AG09309 (cell line): ENCODE data around the gene NTM.

Source experiments
- DNase-seq: peaks from one replicate; pipeline ENCODE4 v3.0.0-alpha.2; 2010; ENCODE audit warnings: low read depth
- H3K4me3 ChIP-seq: 2 replicates; pipeline ENCODE4 v1.5.1; 2011; ENCODE audit warnings: mild to moderate bottlenecking, low read depth, low read length, moderate library complexity; ENCODE audit not compliant: control insufficient read depth
- TF ChIP-seq, protein P1 (sequence below): IDR thresholded peaks from 2 replicates; pipeline ENCODE4 v1.5.1; 2011; ENCODE audit warnings: mild to moderate bottlenecking, low read depth, low read length, inconsistent platforms; ENCODE audit not compliant: insufficient read depth, control insufficient read depth; ENCODE audit errors: missing control alignments

NTM gene

GRCh38 chr11:131691181-131692041 lies 321.0 kb downstream of the NTM start:
- no peak overlapping the region for H3K4me3 ChIP-seq
- TF ChIP-seq, protein P1, sequence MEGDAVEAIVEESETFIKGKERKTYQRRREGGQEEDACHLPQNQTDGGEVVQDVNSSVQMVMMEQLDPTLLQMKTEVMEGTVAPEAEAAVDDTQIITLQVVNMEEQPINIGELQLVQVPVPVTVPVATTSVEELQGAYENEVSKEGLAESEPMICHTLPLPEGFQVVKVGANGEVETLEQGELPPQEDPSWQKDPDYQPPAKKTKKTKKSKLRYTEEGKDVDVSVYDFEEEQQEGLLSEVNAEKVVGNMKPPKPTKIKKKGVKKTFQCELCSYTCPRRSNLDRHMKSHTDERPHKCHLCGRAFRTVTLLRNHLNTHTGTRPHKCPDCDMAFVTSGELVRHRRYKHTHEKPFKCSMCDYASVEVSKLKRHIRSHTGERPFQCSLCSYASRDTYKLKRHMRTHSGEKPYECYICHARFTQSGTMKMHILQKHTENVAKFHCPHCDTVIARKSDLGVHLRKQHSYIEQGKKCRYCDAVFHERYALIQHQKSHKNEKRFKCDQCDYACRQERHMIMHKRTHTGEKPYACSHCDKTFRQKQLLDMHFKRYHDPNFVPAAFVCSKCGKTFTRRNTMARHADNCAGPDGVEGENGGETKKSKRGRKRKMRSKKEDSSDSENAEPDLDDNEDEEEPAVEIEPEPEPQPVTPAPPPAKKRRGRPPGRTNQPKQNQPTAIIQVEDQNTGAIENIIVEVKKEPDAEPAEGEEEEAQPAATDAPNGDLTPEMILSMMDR: peak; percentile 59
- DNase-seq: no peak

GRCh38 chr11:131692151-131692550 lies 321.7 kb downstream of the NTM start:
- TF ChIP-seq, protein P1: no peak
- no peak for DNase-seq
- H3K4me3 ChIP-seq: no peak overlapping the region

- TF ChIP-seq, protein P1: no peak
- H3K4me3 ChIP-seq: no peak overlapping the region
- no peak for DNase-seq
Observed at GRCh38 chr11:131692961-131693360, 322.5 kb downstream of the NTM start.

- H3K4me3 ChIP-seq: no peak overlapping the region
- no peak for DNase-seq
- TF ChIP-seq, protein P1: no peak
Observed at GRCh38 chr11:131693756-131694155, 323.3 kb downstream of the NTM start.

GRCh38 chr11:131694526-131695424 lies 324.4 kb downstream of the NTM start:
- no peak overlapping the region for H3K4me3 ChIP-seq
- TF ChIP-seq, protein P1: peak; percentile 95
- no peak for DNase-seq

- TF ChIP-seq, protein P1: no peak
- no peak for DNase-seq
- H3K4me3 ChIP-seq: no peak overlapping the region
Observed at GRCh38 chr11:131695889-131696429, 325.5 kb downstream of the NTM start.
